SU-DHL-6 (cell line): ENCODE data around the gene CTCF.

Experiments
- EZH2phosphoT487 ChIP-seq: fragments of 200-600 bp; sonication (generic), shearing (Covaris generic); conservative IDR thresholded peaks from 2 replicates; pipeline ENCODE4 v1.6.1; 2018; ENCODE audit warnings: mild to moderate bottlenecking, antibody characterized with exemption, low read length, moderate library complexity, mixed read lengths
- TF ChIP-seq, protein P1 (sequence below): fragments of 200-600 bp; sonication (generic); IDR thresholded peaks from one replicate; pipeline ENCODE4 v1.5.1; 2017; ENCODE audit warnings: antibody characterized with exemption, mild to moderate bottlenecking, low read length, moderate library complexity; ENCODE audit not compliant: insufficient read depth, poor library complexity, severe bottlenecking

DNA sequence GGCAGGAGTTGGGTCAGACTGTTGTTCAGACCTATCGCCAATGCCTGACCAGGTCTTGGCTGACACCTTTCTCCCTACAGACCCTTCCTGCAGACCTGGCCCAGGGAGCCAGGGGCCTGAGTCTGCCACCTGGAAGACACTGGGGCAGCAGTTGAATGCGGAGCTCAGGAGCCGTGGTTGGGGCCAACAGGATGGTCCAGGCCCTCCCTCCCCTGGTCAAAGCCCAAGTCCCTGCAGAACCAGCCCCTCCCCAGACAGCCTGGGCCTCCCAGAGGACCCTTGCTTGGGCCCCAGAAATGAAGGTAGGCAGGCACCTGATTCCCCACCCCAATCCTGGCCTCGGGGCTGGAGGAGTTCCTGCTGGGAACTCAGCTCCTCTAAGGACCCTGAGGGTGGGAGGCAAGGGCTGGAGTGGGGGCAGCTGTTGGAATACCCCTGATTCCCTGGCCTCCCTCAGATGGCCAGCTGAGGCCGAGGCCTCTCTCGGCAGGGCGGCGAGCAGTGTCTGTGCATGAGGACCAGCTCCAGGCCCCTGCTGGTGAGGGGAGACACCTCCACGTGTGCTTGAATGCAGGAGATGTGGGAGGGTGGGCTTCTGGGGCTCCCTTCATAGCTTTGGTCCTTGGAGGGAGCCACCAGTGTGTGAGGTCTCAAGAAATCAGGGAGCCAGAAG, 94.2 kb downstream of the CTCF start:
- TF ChIP-seq, protein P1, sequence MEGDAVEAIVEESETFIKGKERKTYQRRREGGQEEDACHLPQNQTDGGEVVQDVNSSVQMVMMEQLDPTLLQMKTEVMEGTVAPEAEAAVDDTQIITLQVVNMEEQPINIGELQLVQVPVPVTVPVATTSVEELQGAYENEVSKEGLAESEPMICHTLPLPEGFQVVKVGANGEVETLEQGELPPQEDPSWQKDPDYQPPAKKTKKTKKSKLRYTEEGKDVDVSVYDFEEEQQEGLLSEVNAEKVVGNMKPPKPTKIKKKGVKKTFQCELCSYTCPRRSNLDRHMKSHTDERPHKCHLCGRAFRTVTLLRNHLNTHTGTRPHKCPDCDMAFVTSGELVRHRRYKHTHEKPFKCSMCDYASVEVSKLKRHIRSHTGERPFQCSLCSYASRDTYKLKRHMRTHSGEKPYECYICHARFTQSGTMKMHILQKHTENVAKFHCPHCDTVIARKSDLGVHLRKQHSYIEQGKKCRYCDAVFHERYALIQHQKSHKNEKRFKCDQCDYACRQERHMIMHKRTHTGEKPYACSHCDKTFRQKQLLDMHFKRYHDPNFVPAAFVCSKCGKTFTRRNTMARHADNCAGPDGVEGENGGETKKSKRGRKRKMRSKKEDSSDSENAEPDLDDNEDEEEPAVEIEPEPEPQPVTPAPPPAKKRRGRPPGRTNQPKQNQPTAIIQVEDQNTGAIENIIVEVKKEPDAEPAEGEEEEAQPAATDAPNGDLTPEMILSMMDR, result no peak
- no peak for TF ChIP-seq EZH2phosphoT487
